HG03039 (cell line): ENCODE measurements around the gene CLPX.
"Not testable (repeated sequence)": the region's sequence is repeated elsewhere in the genome, so short reads cannot be mapped to it uniquely, and the experiment has no call there.

ENCODE experiments used
- ATAC-seq: cut with Tn5 transposase; IDR thresholded peaks from one replicate; pipeline ENCODE4 v1.9.1; 2021; ENCODE audit warnings: mild to moderate bottlenecking, moderate library complexity; ENCODE audit not compliant: unreplicated experiment

Gene CLPX

DNA sequence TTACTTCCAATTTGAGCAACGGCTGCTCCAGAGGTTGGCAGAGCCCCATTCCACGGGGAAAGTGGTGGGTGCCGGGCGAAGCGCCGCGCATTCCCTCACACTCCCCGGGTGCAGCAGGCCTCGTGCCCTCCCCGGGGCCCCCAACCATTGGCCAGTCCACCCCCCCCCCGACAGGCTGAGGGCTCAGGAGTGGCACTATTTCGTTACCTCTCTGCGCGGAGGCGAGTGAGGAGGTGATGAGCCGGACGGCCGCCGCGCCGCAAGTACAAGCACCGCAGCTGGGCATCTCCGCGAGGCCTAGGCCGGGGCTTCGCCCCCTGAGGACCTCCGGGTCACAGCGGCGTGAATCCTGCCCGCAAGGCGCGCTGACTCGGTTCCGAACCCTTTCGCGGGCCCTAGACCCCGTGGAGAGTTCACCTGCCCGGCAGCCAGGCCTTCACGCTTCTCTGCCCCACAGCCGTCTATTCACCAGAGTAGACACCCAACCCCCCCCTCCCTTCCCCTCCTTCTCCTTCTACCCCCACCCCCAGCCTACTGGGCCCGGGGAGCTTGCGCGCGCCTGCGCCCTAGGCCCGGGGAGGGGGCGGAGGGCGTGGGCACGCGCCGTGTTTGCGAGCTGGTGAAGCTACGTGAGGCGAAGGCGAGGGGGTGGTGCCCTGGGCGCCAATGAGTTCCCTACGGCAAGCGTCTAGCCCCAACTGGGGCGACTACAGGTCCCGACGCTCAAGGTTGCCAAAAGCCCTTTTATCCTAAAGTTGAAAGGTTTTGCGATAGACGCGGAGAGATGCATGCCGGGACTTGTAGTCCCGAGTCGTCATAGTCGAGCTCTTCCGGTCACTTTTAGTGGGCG lies at the start of gene CLPX:
TSS of gene CLPX (minus strand) at position 475 of the 850 bp plus-strand sequence. CDS start at position 286, 189 bp downstream.
- ATAC-seq, result peak; percentile 82

DNA sequence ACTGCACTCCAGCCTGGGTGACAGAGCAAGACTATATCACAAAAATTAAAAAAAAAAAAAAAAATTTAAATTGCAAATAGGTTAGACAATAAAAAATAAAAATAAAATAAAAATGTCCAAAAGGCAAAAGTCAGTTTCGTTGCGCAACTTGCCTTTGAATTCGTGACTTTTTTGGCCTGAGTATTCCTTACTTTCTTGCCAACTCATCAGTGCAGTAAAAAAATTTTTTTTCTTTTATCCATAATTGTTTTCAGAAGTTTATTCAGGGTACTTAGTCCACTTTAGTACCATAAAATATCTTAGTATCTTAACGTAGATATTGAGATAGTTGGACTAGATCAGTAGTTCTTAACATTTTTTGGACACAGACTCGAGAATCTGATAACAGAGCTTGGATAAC lies 48.6 kb upstream of the CLPX start:
- no peak for ATAC-seq

DNA sequence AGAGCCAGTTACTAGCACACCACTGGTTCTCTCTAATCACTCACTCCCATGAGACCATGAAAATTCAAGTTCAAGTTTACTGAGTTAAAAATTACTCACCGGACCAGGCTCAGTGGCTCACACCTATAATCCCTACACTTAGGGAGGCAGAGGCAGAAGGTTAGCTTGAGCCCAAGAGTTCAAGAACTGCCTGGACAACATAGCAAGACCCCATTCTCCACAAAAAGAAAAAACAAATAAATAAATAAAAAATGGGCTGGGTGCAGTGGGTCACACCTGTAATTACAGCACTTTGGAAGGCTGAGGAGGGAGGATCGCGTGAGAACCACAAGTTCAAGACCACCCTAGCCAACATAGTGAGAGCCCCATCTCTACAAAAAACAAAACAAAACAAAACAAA lies 47.4 kb upstream of the CLPX start:
- no peak for ATAC-seq

DNA sequence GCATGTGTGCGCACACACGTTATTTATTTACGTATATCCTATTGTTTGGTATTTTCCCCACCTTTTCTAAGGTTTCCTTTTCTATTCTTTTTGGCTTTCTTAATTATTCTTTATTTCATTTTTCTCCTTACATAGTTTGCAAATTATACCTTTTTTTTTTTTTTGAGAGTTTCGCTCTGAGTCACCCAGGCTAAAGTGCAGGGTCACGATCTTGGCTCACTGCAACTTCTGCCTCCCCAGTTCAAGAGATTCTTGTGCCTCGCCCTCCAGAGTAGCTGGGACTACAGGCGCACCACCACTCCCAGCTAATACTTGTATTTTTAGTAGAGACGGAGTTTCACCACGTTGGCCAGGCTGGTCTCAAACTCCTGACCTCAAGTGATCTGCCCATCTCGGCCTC lies 46.2 kb upstream of the CLPX start:
- ATAC-seq, result no peak

DNA sequence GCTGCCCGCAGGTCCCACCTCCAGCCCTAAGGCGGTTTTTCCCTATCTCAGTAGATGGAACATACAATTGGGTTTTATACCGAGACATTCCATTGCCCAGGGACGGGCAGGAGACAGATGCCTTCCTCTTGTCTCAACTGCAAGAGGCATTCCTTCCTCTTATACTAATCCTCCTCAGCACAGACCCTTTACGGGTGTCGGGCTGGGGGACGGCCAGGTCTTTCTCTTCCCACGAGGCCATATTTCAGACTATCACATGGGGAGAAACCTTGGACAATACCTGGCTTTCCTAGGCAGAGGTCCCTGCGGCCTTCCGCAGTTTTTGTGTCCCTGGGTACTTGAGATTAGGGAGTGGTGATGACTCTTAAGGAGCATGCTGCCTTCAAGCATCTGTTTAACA lies 41.8 kb upstream of the CLPX start:
- ATAC-seq, result not testable (repeated sequence)

DNA sequence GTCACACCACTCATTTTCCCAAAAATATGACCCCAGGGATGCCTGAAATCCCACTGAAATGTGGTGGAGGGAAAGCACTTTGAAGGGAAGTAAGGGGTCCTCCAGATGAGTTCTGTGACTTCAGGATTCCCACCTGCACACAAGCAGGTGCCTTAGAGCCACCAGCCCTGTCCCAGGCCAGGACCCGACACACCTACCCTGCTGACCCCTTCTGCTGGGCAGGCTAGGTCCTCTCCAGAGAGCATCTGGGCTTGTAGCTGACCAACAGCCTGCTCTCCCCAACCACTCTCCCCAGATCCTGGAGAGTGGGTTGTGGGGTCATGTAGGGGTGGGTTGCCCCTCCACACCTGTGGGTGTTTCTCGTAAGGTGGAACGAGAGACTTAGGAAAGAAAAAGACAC lies 41.1 kb upstream of the CLPX start:
- no peak for ATAC-seq

DNA sequence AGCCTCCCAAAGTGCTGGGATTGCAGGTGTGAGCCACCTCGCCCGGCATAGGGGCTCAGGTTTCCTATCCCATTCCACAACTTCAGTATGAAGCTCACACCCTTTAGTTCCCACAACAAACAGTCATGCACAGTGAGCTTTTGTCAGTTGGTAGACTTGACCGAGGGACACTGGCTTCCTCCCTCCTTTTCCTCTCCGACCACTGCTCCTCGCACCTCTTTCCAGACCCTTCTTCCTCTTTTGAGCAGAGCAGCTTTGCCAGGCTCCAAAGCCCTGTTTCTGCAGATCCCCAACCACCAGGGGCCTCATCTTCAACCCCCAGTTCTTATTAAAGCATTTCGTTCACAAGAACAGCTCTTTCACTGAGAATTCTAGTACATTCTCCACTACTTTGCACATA lies 38.9 kb upstream of the CLPX start:
- no peak for ATAC-seq

DNA sequence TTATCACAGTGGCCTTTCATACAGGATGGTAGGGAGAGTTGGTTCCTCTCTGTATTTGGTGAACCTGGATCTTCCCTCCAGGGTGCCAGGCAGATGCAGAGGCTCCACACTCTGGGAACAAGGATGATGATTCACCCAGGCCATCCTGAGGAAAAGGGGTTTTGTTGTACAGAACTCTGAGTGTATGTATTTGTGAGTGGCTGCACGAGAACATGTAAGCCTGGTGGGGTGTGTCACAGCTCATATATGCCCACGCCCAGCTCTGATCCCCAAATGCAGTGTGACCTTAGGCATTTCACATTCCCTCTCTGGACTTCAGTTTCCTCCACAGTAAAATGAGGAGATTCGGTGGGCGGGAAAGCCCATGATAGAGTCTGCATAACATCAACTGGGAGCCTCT lies 37.7 kb upstream of the CLPX start:
- ATAC-seq, result no peak

DNA sequence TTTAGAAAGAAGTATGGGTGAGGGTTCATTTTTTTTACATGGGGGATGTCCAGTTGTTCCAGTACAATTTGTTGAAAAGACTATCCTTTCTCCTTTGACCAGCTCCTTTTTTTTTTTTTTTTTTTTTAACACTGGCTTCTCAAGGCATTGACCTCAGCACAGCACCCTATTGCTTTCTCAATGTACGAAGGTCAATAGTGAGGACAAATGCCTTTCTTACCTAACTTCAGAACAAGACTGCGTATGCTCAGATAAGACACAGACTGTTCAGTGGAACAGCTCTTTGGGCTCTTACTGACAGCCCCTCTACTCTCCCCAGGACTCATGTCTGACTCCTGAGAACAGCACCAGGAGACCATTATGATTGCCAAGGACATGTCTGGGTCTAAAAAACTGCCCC lies 36.6 kb upstream of the CLPX start:
- no peak for ATAC-seq

DNA sequence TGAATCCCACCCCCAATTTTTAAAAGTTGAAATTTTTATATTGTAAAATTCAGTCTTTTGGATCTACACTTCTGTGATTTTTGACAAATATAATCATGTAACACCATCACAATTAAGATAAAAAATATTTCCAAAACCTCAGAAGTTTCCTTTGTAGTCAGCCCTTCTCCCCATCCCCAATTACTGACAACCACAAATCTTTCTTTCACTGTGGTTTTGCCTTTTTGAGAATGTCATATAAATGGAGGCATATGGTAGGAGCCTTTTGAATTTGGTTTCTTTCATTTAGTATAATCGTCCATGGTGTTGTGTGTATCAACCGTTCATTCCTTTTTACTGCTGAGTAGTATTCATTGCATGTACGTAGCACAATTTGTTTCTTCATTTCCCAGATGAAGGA lies 34.0 kb upstream of the CLPX start:
- ATAC-seq, result no peak

DNA sequence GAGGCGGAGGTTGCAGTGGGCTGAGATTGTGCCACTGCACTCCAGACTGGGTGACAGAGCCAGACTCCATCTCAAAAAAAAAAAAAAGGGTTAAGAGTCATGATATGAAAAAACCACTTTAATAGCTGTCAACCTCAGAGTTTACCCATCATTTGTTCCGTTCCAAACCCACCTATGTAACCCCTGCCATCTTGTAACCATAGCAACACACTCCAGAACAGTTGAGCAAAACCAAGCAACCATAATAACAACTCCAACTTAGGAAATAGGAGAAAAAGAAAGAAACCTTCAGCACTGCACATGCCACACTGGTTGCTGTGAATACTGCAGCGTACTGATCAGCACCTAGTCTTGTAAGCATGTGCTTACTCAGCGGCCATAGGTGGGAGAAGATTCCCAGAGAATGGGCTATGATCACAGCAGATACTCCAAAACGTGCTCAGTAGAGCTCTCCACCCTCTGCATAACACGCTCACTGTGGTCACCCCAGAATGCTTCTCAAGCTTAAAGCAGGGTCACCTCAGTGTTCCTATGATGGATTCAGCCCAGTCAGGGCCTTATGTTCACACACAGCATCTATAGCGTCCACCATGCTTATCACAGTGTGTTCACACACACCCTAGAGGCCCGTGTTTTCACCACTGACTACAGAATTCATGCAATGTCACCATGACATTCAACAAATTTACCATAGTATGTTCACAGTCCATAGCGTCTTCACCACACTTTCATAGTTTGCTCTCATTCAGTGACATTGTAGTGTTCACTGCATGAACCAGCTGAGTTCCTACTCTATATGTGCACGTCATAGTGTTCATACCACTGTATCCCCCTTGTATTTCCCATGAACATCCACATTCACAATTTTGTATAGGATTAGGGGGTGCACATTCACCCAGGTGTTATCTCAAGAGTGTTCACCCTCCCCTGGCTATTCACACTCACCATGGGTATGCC lies 32.7 kb upstream of the CLPX start:
- ATAC-seq, result no peak

DNA sequence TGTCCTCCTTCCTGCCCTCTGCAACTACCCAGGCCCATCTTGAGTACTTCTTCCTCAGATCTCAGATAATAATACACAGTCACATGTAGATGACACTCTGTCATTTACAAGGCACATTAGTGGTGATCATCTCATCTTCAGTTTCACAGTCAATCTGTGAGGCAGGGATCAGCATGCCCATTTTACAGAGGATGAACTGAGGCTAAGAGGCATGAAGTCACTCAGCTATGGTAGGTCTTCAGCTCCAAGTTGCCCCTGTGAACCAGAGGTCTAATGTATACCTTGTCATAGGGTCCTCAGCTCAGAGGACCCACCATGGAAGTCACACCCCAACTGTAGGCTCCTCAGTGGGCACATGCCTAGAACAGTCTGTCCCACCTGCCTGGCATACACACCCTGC lies 30.4 kb upstream of the CLPX start:
- no peak for ATAC-seq

DNA sequence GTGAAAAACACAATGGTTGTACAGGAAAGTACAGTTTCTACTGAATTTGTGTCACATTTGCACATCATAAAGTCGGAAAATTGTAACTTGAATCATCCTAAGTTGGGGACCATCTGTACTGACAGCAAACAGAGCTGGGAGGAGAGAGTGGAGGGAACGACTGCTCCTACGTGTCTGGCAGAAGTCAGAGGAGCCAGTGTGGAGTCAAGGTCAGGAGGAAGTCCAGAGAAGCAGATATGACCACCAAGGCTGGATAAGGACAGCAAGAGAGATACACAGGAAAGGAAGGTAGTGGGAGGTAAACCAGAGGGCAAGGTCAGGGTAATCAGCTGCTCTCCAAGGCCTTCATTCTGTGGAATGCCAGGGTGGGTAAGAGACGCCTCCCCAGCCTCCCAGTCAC lies 28.9 kb upstream of the CLPX start:
- no peak for ATAC-seq

DNA sequence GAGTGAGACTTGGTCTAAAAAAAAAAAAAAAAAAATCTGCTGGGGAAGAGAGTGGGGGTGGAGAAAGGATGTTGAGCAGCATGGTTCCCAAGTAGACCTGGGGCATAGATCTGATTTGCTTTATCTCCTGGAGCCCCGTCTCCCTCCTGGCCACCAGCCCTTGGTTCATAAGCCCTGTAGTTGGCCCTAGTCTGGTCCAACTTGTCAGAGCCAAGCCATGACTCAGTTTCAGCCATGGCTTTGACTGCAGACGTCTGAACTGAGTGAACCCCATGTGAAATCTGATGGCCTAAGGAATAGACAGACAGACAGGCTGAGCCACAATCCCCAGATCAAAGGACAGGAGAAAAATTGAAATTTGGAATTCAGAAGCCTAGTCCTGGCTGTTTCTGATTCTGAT lies 28.1 kb upstream of the CLPX start:
- no peak for ATAC-seq

DNA sequence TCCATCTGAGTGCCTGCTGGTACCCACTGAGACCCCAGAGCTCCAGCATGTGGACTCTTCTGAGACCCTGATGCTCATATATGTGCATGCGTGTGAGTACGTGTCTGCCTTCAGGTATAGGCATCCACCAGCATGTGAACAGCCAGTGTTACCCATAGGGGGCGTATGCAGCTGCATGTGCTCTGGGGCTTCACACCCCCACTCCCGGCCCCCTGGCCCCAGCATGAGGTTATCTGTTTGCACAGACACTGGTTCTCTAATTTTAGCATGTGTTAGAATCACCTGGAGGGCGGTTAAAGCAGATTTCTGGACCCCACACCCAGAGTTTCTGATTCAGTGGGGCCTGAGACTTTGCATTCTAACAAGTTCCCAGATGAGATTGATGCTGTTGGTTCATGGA lies 27.0 kb upstream of the CLPX start:
- no peak for ATAC-seq

DNA sequence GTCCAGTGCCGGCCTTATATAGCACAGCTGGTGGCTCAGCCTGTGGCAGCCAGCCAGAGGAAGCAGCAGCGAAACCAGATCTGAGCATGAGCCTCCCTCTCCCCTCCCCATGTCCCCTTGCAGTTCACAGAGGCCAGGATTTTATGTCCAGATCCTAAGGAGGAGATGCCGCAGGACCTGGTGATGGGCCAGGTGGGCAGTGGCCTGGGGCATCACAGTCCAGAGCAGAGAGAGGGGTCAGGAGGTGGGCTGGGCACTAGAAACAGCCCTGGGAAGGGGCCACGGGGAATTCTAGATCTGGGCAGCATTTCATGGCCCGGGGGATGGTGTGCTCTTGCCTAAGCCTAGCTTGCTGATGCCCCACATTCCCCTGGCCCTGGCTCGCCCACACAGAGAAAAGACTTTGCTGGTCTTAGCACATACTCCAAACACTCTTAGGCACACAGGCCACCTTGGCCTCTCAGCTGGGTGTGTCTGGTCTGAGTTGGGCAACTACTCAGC lies 26.4 kb upstream of the CLPX start:
- ATAC-seq, result no peak

DNA sequence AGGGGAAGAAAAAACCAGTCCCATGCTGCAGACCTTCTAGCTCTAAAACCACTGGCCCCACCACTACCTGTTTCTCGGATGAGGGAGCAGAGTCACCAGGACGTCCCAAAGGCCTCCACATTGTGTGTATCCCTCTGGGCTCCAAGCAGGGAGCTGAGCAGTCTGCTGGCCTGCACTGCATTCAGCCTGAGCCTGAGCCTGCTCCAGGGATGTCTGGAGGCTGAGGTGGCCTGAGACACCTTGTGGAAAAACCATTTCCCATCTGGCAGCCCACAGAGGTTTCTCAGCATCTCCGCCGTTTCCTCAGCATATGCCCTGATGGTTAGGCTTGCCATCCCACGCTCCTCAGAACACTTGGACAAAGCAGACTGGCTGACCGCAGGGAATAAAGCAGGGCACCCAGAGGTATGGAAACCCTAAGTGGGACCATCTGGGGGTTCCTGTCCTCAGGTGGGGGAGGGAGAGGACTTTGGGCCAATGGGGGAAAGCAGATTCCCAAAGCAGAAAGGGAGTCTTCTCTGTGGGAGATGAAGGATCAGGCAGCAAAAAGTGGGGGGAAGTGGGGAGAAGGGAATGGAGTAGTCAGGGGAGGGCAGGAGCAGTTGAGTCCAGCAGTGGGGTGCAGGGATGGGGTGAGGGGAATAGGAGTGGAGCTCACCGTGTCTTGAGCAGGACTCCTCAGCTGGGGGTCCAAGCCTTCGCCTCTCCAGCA lies 25.8 kb upstream of the CLPX start, which contains the start of gene CILP:
TSS of gene CILP (minus strand) at position 704 of the 712 bp plus-strand sequence. CDS start 1,718 bp downstream, outside the sequence.
- ATAC-seq, result no peak

DNA sequence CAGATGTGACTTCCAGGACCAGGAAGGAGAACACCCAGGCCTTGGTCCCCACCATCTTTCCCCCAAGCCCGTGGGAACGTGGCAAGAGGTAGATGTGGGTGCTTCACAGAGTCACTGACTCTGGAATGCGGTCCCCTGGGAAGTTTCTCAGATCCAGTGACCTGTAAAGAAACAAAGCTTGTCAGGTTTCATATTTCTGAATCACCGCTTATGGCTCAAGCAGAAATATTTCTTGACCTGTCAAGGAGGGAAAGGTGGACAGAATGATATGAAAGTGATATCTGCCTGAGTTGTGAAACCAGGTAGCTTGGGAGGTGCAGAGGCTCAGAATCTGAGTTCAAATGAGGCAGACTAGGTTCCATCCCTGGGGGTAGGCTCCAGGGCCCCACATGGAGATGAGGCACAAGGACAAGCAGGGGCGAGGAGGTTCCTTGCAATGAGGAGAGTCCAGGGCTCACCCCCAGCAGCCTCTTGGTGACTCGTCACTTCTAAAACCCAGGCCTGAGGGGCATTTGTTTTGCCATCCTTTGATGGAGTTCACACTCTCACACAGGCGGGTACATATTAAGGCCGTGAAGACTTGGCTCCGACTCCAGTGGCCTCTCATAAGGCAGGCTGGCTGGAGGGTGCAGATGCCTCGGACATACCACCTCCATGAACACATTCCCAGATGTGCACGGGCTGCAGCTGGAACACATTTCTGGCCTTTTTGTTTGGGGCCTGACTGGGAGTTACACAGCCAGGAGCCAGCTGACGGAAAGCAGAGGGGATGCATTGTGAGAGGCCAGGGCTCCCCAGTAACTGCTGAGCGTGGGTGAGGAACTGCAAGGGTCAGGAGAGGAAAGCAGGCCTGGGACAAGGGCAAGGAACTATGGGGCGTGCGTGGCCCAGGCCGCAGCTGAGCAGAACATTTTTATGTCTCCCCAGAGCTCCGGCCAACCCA lies 24.8 kb upstream of the CLPX start:
- no peak for ATAC-seq

DNA sequence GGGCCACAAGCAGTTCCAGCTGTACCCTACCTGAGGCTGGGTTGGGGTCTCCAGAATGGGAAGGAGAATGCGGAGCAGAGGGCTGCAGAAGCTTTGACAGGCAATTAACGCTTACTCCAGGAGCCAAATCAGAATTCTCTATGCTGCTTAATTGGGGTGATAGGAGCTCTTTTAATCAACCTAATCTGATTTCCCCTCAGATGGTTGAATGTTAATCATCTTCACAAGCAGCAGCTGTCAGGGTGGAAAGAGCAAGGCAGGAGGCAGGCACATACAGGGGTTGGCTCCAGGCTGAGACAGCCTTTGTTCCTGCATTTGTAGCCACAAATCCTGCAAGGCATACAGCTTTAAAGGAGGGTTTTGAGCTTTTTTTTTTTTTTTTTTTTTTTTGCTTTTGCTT lies 23.5 kb upstream of the CLPX start:
- no peak for ATAC-seq
